Measurements from ENCODE around the gene COPS8. TPM values are rescaled to one million over a fixed set of nuclear protein-coding genes. Genes with fewer than 3 reads are reported as not detected.

Gene COPS8
- total RNA-seq, 2 donors from 2014 or later, result 27.4 to 27.8 TPM

- intact Hi-C loops (cut with DNase I), result no loop called here
- H3K27ac ChIP-seq, result no peak overlapping the region
Observed at GRCh38 chr2:237096911-237097310, 11.2 kb downstream of the COPS8 start.

GRCh38 chr2:237097326-237097910 lies 11.7 kb downstream of the COPS8 start:
- no peak for ATAC-seq
- Histone ChIP-seq H3K4me1 (no peaks in the 10 kb centered on the region), H3K27ac (no peak overlapping the region), H3K36me3 (replicated peaks in 1 of 2; ENCODE audit: insufficient read depth in 1 of 2, low read depth in 2 of 2) (peaks cover 0 to 28% of the 10 kb centered on the region in 2 donors), H3K4me3 (no peak overlapping the region), H3K9me3 (no peaks in the 10 kb centered on the region), H3K27me3 (no peaks in the 10 kb centered on the region)
- no peak for TF ChIP-seq CTCF (IDR thresholded peaks at IDR 0.05)
- WGBS, 2 donors, result 92 to 95% methylated on average over 2 of the region's 2 CpGs
- intact Hi-C loops (cut with DNase I), result no loop called here
- DNase-seq, result no peak

More at GRCh38 chr2:237096911-237097310, 11.2 kb downstream of the COPS8 start:
- Histone ChIP-seq H3K27me3 (no peaks in the 10 kb centered on the region), H3K36me3 (replicated peaks in 1 of 2; ENCODE audit: insufficient read depth in 1 of 2, low read depth in 2 of 2) (peaks cover 0 to 28% of the 10 kb centered on the region in 2 donors), H3K9me3 (no peaks in the 10 kb centered on the region), H3K4me3 (no peak overlapping the region), H3K4me1 (no peaks in the 10 kb centered on the region)
- TF ChIP-seq POLR2A (IDR thresholded peaks at IDR 0.05), result no peak
- 83 to 90% methylated on average over 4 of the region's 4 CpGs for WGBS, 2 donors
- ATAC-seq (no peak), DNase-seq (no peak)

GRCh38 chr2:237097911-237098702 lies 12.4 kb downstream of the COPS8 start:
- TF ChIP-seq POLR2A (IDR thresholded peaks at IDR 0.05) (no peak), CTCF (IDR thresholded peaks at IDR 0.05) (no peak)
- 83 to 89% methylated on average over 4 of the region's 4 CpGs for WGBS, 2 donors
- no peak for DNase-seq
- Histone ChIP-seq H3K36me3 (replicated peaks in 1 of 2; ENCODE audit: insufficient read depth in 1 of 2, low read depth in 2 of 2) (peaks cover 0 to 28% of the 10 kb centered on the region in 2 donors), H3K4me3 (no peak overlapping the region), H3K4me1 (no peaks in the 10 kb centered on the region), H3K27ac (no peak overlapping the region), H3K9me3 (no peaks in the 10 kb centered on the region), H3K27me3 (no peaks in the 10 kb centered on the region)
- no peak for ATAC-seq
- intact Hi-C loops (cut with DNase I), result no loop called here

GRCh38 chr2:237099804-237100203 lies 14.1 kb downstream of the COPS8 start:
- Histone ChIP-seq H3K36me3 (replicated peaks in 1 of 2; ENCODE audit: insufficient read depth in 1 of 2, low read depth in 2 of 2) (peaks cover 0 to 23% of the 10 kb centered on the region in 2 donors), H3K27me3 (no peaks in the 10 kb centered on the region), H3K9me3 (no peaks in the 10 kb centered on the region), H3K4me1 (no peaks in the 10 kb centered on the region), H3K27ac (no peak overlapping the region), H3K4me3 (no peak overlapping the region)
- no peak for DNase-seq
- intact Hi-C loops (cut with DNase I), result no loop called here
- no peak for TF ChIP-seq CTCF (IDR thresholded peaks at IDR 0.05)
- TF ChIP-seq POLR2A (IDR thresholded peaks at IDR 0.05), result no peak
- ATAC-seq, result no peak
- 79% methylated on average over 3 of the region's 3 CpGs for WGBS, 2 donors

GRCh38 chr2:237101118-237101979 lies 15.7 kb downstream of the COPS8 start:
- TF ChIP-seq POLR2A (IDR thresholded peaks at IDR 0.05) (no peak), CTCF (IDR thresholded peaks at IDR 0.05) (no peak)
- intact Hi-C loops (cut with DNase I), result no loop called here
- 85 to 87% methylated on average over 6 of the region's 6 CpGs for WGBS, 2 donors
- Histone ChIP-seq H3K36me3 (replicated peaks in 1 of 2; ENCODE audit: insufficient read depth in 1 of 2, low read depth in 2 of 2) (peaks cover 0 to 19% of the 10 kb centered on the region in 2 donors), H3K9me3 (no peaks in the 10 kb centered on the region), H3K4me1 (no peaks in the 10 kb centered on the region), H3K27me3 (no peaks in the 10 kb centered on the region), H3K4me3 (no peak overlapping the region), H3K27ac (no peak overlapping the region)
- no peak for ATAC-seq
- no peak for DNase-seq

Measured in body of pancreas (tissue), 4 donors.